ENCODE results near the gene CYP4F22.

DNA sequence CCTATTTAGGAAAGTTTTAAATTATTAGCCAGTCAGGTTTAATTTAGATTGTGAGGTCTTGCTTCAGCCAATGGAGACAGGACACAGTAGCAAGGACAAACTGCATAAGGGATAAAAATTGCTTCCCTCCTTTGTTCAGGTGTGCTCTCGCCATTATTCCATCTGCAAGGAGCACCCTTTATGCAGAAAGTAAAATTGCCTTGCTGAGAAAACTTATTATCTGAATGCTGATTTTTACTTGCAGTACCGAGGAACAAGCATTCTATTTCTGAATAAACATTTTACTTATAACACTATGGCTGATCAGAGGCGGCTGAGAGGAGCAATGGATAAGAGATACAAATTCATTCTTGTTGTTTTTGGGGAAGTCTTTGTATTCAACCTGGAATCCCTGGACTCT, 8.0 kb downstream of the CYP4F22 start:
- TF ChIP-seq, protein P1, sequence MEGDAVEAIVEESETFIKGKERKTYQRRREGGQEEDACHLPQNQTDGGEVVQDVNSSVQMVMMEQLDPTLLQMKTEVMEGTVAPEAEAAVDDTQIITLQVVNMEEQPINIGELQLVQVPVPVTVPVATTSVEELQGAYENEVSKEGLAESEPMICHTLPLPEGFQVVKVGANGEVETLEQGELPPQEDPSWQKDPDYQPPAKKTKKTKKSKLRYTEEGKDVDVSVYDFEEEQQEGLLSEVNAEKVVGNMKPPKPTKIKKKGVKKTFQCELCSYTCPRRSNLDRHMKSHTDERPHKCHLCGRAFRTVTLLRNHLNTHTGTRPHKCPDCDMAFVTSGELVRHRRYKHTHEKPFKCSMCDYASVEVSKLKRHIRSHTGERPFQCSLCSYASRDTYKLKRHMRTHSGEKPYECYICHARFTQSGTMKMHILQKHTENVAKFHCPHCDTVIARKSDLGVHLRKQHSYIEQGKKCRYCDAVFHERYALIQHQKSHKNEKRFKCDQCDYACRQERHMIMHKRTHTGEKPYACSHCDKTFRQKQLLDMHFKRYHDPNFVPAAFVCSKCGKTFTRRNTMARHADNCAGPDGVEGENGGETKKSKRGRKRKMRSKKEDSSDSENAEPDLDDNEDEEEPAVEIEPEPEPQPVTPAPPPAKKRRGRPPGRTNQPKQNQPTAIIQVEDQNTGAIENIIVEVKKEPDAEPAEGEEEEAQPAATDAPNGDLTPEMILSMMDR (IDR thresholded peaks at IDR 0.05), result no peak
- TF ChIP-seq POLR2A (IDR thresholded peaks at IDR 0.05), result no peak
- no peak for TF ChIP-seq POLR2AphosphoS5 (IDR thresholded peaks at IDR 0.05)
